ENCODE data around the gene GPRC5A.

GPRC5A gene

GRCh38 chr12:12952036-12952435, 60.7 kb downstream of the GPRC5A start, which contains the start of gene GPRC5D:
Gene GPRC5D, minus strand, starts transcription at chr12:12952170. Its CDS starts 1,786 bp downstream, at chr12:12950384.
- Histone ChIP-seq H3K4me2 (ENCODE audit: low read depth, low read length) (peak within 1 kb of the TSS; percentile 94), H3K9me3 (replicated peaks; ENCODE audit: insufficient read depth, low read length) (no peaks in the 10 kb centered on the region), H3K4me1 (ENCODE audit: low read length) (peaks cover 51% of the 10 kb centered on the region), H3K27me3 (replicated peaks; ENCODE audit: insufficient read depth, low read length) (no peaks in the 10 kb centered on the region), H3K79me2 (ENCODE audit: low read length) (peaks cover 48% of the 10 kb centered on the region), H4K20me1 (ENCODE audit: insufficient read depth, low read length) (no peaks in the 10 kb centered on the region), H3K9me2 (replicated peaks; ENCODE audit: insufficient read depth, low read length) (no peaks in the 10 kb centered on the region), H3K36me3 (replicated peaks; ENCODE audit: insufficient read depth, low read length) (peaks cover 2% of the 10 kb centered on the region; the same call in 1 of the 2 replicates), H3K27ac (ENCODE audit: low read length) (peak within 1 kb of the TSS; percentile 85), H3F3A (ENCODE audit: insufficient read depth, low read length) (peaks cover 21% of the 10 kb centered on the region), H3K9ac (ENCODE audit: low read length) (peak within 1 kb of the TSS; percentile 74), H3K4me3 (ENCODE audit: low read length) (peak within 1 kb of the TSS; percentile 72), H2AFZ (ENCODE audit: low read length) (peak within 1 kb of the TSS; percentile 52)
- TF ChIP-seq EZH2phosphoT487 (IDR thresholded peaks at IDR 0.05; ENCODE audit: low read length) (no peak), EZH2 (optimal IDR thresholded peaks at IDR 0.05; ENCODE audit: low read depth, low read length) (no peak), CTCF (IDR thresholded peaks at IDR 0.05; ENCODE audit: low read length) (no peak)
- peak; percentile 84 for DNase-seq

- H3K9ac ChIP-seq (ENCODE audit: low read length): no peak overlapping the region
- peaks cover 21% of the 10 kb centered on the region for H3F3A ChIP-seq (ENCODE audit: insufficient read depth, low read length)
- H3K27ac ChIP-seq (ENCODE audit: low read length): no peak overlapping the region
- H3K79me2 ChIP-seq (ENCODE audit: low read length): peaks cover 27% of the 10 kb centered on the region
- H3K9me3 ChIP-seq (replicated peaks; ENCODE audit: insufficient read depth, low read length): no peaks in the 10 kb centered on the region
- H3K4me2 ChIP-seq (ENCODE audit: low read depth, low read length): no peak overlapping the region
- H3K4me1 ChIP-seq (ENCODE audit: low read length): peaks cover 33% of the 10 kb centered on the region
- H3K9me2 ChIP-seq (replicated peaks; ENCODE audit: insufficient read depth, low read length): no peaks in the 10 kb centered on the region
- H4K20me1 ChIP-seq (ENCODE audit: insufficient read depth, low read length): no peaks in the 10 kb centered on the region
- H2AFZ ChIP-seq (ENCODE audit: low read length): no peak overlapping the region
- H3K27me3 ChIP-seq (replicated peaks; ENCODE audit: insufficient read depth, low read length): no peaks in the 10 kb centered on the region
- no peak for DNase-seq
- H3K4me3 ChIP-seq (ENCODE audit: low read length): no peak overlapping the region
- no peak for TF ChIP-seq EZH2 (optimal IDR thresholded peaks at IDR 0.05; ENCODE audit: low read depth, low read length)
- H3K36me3 ChIP-seq (replicated peaks; ENCODE audit: insufficient read depth, low read length): no peaks in the 10 kb centered on the region
Observed at GRCh38 chr12:12954356-12954755, 63.0 kb downstream of the GPRC5A start.

GRCh38 chr12:12954878-12955625, 63.7 kb downstream of the GPRC5A start:
- DNase-seq: no peak
- peaks cover 20% of the 10 kb centered on the region for H3K79me2 ChIP-seq (ENCODE audit: low read length)
- TF ChIP-seq EZH2 (optimal IDR thresholded peaks at IDR 0.05; ENCODE audit: low read depth, low read length): no peak
- TF ChIP-seq CTCF (IDR thresholded peaks at IDR 0.05; ENCODE audit: low read length): no peak
- no peak for TF ChIP-seq EZH2phosphoT487 (IDR thresholded peaks at IDR 0.05; ENCODE audit: low read length)
- peaks cover 26% of the 10 kb centered on the region for H3K4me1 ChIP-seq (ENCODE audit: low read length)
- H3K9me3 ChIP-seq (replicated peaks; ENCODE audit: insufficient read depth, low read length): no peaks in the 10 kb centered on the region
- H3K4me3 ChIP-seq (ENCODE audit: low read length): no peak overlapping the region
- no peak overlapping the region for H3K9ac ChIP-seq (ENCODE audit: low read length)
- no peaks in the 10 kb centered on the region for H3K36me3 ChIP-seq (replicated peaks; ENCODE audit: insufficient read depth, low read length)
- no peaks in the 10 kb centered on the region for H3K9me2 ChIP-seq (replicated peaks; ENCODE audit: insufficient read depth, low read length)
- no peaks in the 10 kb centered on the region for H3K27me3 ChIP-seq (replicated peaks; ENCODE audit: insufficient read depth, low read length)
- H3K4me2 ChIP-seq (ENCODE audit: low read depth, low read length): no peak overlapping the region
- peaks cover 21% of the 10 kb centered on the region for H3F3A ChIP-seq (ENCODE audit: insufficient read depth, low read length)
- no peaks in the 10 kb centered on the region for H4K20me1 ChIP-seq (ENCODE audit: insufficient read depth, low read length)
- H3K27ac ChIP-seq (ENCODE audit: low read length): no peak overlapping the region
- no peak overlapping the region for H2AFZ ChIP-seq (ENCODE audit: low read length)

GRCh38 chr12:12958886-12959285, 67.5 kb downstream of the GPRC5A start:
- Histone ChIP-seq H3K4me1 (ENCODE audit: low read length) (peaks cover 5% of the 10 kb centered on the region; the same call in 1 of the 2 replicates), H2AFZ (ENCODE audit: low read length) (no peak overlapping the region), H3K4me2 (ENCODE audit: low read depth, low read length) (no peak overlapping the region), H3K9me2 (replicated peaks; ENCODE audit: insufficient read depth, low read length) (no peaks in the 10 kb centered on the region), H3K9me3 (replicated peaks; ENCODE audit: insufficient read depth, low read length) (no peaks in the 10 kb centered on the region), H3F3A (ENCODE audit: insufficient read depth, low read length) (no peaks in the 10 kb centered on the region), H3K9ac (ENCODE audit: low read length) (no peak overlapping the region), H3K79me2 (ENCODE audit: low read length) (no peaks in the 10 kb centered on the region), H3K4me3 (ENCODE audit: low read length) (no peak overlapping the region), H3K27ac (ENCODE audit: low read length) (no peak overlapping the region), H3K36me3 (replicated peaks; ENCODE audit: insufficient read depth, low read length) (no peaks in the 10 kb centered on the region), H4K20me1 (ENCODE audit: insufficient read depth, low read length) (no peaks in the 10 kb centered on the region), H3K27me3 (replicated peaks; ENCODE audit: insufficient read depth, low read length) (no peaks in the 10 kb centered on the region)
- no peak for TF ChIP-seq EZH2phosphoT487 (IDR thresholded peaks at IDR 0.05; ENCODE audit: low read length)
- no peak for DNase-seq

All from MM.1S (cell line).